Renal cortex interstitium (tissue), 3 donors: ENCODE data around the gene APH1A. TPM values are rescaled to one million over a fixed set of nuclear protein-coding genes. Genes with fewer than 3 reads are reported as not detected.

ENCODE experiments used
- polyA plus RNA-seq, 3 donors: library from polyadenylated mRNA; unstranded; fragments of 120-200 nt; gene quantifications; one replicate each; pipeline ENCODE4 v1.2.1, GENCODE V29; 2013; ENCODE audit not compliant: insufficient read length in 3 of 3

APH1A gene
- polyA plus RNA-seq, 3 donors: 179 to 191 (median 187) TPM

Other genes starting within 250 kb of the APH1A start
- 10 to 100 TPM; 62.8 to 75.7 (median 68.6) TPM for gene VPS45, start 201.2 kb downstream of the APH1A start, polyA plus RNA-seq
- gene PLEKHO1, start 119.1 kb downstream of the APH1A start, polyA plus RNA-seq: 10 to 100 TPM; 48.3 to 60.4 (median 48.4) TPM
- gene ANP32E, start 32.9 kb downstream of the APH1A start, polyA plus RNA-seq: 100 to 1,000 TPM; 111 to 140 (median 129) TPM
- 1 to 10 TPM; 6.6 to 9.2 (median 8.0) TPM for gene CA14, start 11.2 kb downstream of the APH1A start, polyA plus RNA-seq
- 10 to 100 TPM; 36.1 to 53.0 (median 51.2) TPM for gene C1orf54, start 3.8 kb upstream of the APH1A start, polyA plus RNA-seq
- gene CIART, start 13.5 kb upstream of the APH1A start, polyA plus RNA-seq: 10 to 100 TPM in 1 of 3 donors, 1 to 10 TPM in 2; 8.1 to 10.7 (median 8.6) TPM
- 10 to 100 TPM; 69.4 to 90.7 (median 85.6) TPM for gene MRPS21, start 24.8 kb upstream of the APH1A start, polyA plus RNA-seq
- gene PRPF3, start 52.5 kb upstream of the APH1A start, polyA plus RNA-seq: 100 to 1,000 TPM in 1 of 3 donors, 10 to 100 TPM in 2; 65.4 to 120 (median 73.3) TPM
- 10 to 100 TPM; 50.0 to 53.6 (median 52.5) TPM for gene RPRD2, start 95.1 kb upstream of the APH1A start, polyA plus RNA-seq
- gene TARS2, start 218.4 kb upstream of the APH1A start, polyA plus RNA-seq: 10 to 100 TPM; 22.5 to 29.4 (median 23.1) TPM
- gene ECM1, start 239.1 kb upstream of the APH1A start, polyA plus RNA-seq: 10 to 100 TPM; 10.2 to 14.4 (median 13.1) TPM
- under 1 TPM; 0.37 to 0.82 (median 0.81) TPM for gene FALEC, start 246.7 kb upstream of the APH1A start, polyA plus RNA-seq